Panc1 (cell line): ENCODE results near the gene RIC8B. TPM values are rescaled to one million over a fixed set of nuclear protein-coding genes. Genes with fewer than 3 reads are reported as not detected.

Experiments
- ATAC-seq: fragments of 200-7000 bp; cut with Tn5 transposase; 2 replicates; pipeline ENCODE4 v1.9.1; 2020; ENCODE audit warnings: mild to moderate bottlenecking, moderate library complexity
- BruUV-seq: library from RNA; stranded (reverse); fragments of 400-500 nt; replicated peaks from 2 replicates; lab custom pipeline; 2021; lab: Mats Ljungman, UMichigan
- CTCF ChIA-PET: fragments of 300-600 bp; sonication (Branson Sonifier 250); formaldehyde crosslinking; loops from one replicate; lab custom pipeline; 2022; ENCODE audit warnings: antibody characterized with exemption; lab: Charles Lee
- POLR2A ChIA-PET: fragments of 300-600 bp; sonication (Branson Sonifier 250); formaldehyde crosslinking; loops from one replicate; lab custom pipeline; 2022; ENCODE audit warnings: antibody characterized with exemption; lab: Charles Lee
- DNase-seq: peaks from one replicate; pipeline ENCODE4 v3.0.0-alpha.2; 2010; ENCODE audit warnings: low read depth, low spot score
- H3K27ac ChIP-seq: 2 replicates; pipeline ENCODE4 v1.5.1; 2011; ENCODE audit warnings: mild to moderate bottlenecking, low read length, inconsistent platforms
- H3K27me3 ChIP-seq: fragments of 200-500 bp; sonication (Bioruptor generic); 2 replicates; pipeline ENCODE4 v1.6.0; 2014; ENCODE audit warnings: low read length, inconsistent platforms; ENCODE audit not compliant: control insufficient read depth, insufficient read depth
- H3K36me3 ChIP-seq: fragments of 200-500 bp; sonication (Bioruptor generic); 2 replicates; pipeline ENCODE4 v1.5.1; 2014; ENCODE audit warnings: inconsistent platforms, mild to moderate bottlenecking, low read length, moderate library complexity; ENCODE audit not compliant: control insufficient read depth, insufficient read depth
- H3K4me1 ChIP-seq: 2 replicates; pipeline ENCODE4 v1.5.1; 2011; ENCODE audit warnings: inconsistent platforms, mild to moderate bottlenecking, low read length, moderate library complexity; ENCODE audit not compliant: control insufficient read depth, insufficient read depth
- H3K4me3 ChIP-seq, 2 experiments: 2 replicates each; pipeline ENCODE4 v1.5.1; 2011 to 2012; ENCODE audit warnings: low read depth in 2 of 2, low read length in 2 of 2, mild to moderate bottlenecking in 2 of 2, inconsistent platforms in 1 of 2, moderate library complexity in 1 of 2
- H3K9me3 ChIP-seq: fragments of 200-500 bp; sonication (Bioruptor generic); 2 replicates; pipeline ENCODE4 v1.5.1; 2014; ENCODE audit warnings: low read depth, mild to moderate bottlenecking, inconsistent platforms, low read length, moderate library complexity; ENCODE audit not compliant: control insufficient read depth, insufficient read depth
- CTCF ChIP-seq: fragments of 450-650 bp; IDR thresholded peaks from 2 replicates; pipeline ENCODE4 v1.5.1; 2017; ENCODE audit warnings: mild to moderate bottlenecking
- POLR2AphosphoS5 ChIP-seq: IDR thresholded peaks from 2 replicates; pipeline ENCODE4 v1.6.1; 2012; ENCODE audit warnings: mild to moderate bottlenecking, low read depth, low read length, moderate library complexity
- SIN3A ChIP-seq: IDR thresholded peaks from 2 replicates; pipeline ENCODE4 v1.6.1; 2012; ENCODE audit warnings: low read depth, mild to moderate bottlenecking, low read length, moderate library complexity, borderline replicate concordance; ENCODE audit not compliant: insufficient read depth
- TCF7L2 ChIP-seq: IDR thresholded peaks from 2 replicates; pipeline ENCODE4 v1.6.1; 2011; ENCODE audit warnings: mild to moderate bottlenecking, low read depth, low read length, inconsistent platforms
- in situ Hi-C: cut with HindIII; loops from 2 replicates; pipeline ENCODE4 v1.10.0; 2016; ENCODE audit warnings: low sequenced_read_pairs, low pct_unique_long_range_greater_than_20kb
- intact Hi-C: fragments of 100-400 bp; cut with micrococcal nuclease; formaldehyde crosslinking; loops from one replicate; pipeline ENCODE4 v1.10.0; 2022; ENCODE audit not compliant: unreplicated experiment
- total RNA-seq: library from RNA; stranded (reverse); gene quantifications from one replicate; pipeline ENCODE4 v1.2.1, GENCODE V29; 2021; ENCODE audit not compliant: unreplicated experiment
- TF ChIP-seq, protein P1 (sequence below), 2 experiments: IDR thresholded peaks; 2 replicates each; pipeline ENCODE4 v1.6.1; 2011 to 2012; ENCODE audit warnings: low read depth in 2 of 2, control low read depth in 1 of 2, low read length in 1 of 2, mild to moderate bottlenecking in 1 of 2, moderate library complexity in 1 of 2; ENCODE audit not compliant: insufficient read depth in 1 of 2

Gene RIC8B
- total RNA-seq, 1 experiment from 2014 or later = 16.1 TPM

DNA sequence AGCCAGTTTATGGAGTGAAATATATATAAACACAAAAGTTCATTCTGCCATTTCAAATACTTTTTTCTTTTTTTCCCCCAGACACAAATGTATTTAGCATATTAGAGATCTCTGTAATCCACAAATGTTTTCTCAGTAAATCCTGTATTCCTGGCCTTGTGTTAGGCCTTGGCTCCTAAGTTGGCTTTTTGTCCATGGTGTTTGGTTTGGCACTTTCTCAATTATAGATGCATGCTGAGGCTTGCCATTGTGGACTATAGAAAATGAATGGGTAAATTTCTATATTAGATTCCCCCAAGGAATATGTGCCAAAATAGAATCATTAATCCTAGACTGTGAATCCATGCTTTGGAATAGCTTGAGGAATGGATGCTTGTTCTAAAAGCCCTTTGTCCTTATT, 17.0 kb downstream of the RIC8B start:
- CTCF ChIA-PET = no interaction called here

DNA sequence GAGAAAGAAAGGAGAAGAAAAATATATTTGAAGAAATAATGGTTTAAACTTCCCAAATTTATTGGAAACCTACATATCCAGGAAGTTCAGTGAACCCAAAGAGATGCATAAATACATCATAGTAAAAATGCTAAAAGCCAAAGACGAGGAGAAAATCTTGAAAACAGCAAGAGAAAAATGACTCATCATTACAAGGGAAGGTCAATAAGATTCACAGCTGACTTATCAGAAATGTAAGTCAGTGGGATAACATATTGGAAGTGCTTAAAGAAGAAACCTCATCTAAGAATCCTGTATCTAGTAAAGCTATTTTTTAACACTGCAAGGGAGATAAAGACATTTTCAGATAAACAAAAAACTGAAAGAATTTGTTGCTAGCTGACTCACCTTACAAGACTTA, 19.9 kb downstream of the RIC8B start:
- POLR2A ChIA-PET = no interaction called here

More for the DNA sequence above, 17.0 kb downstream of the RIC8B start:
- in situ Hi-C loops = no loop called here
- Histone ChIP-seq H3K9me3 (no peaks in the 10 kb centered on the region), H3K27me3 (no peaks in the 10 kb centered on the region), H3K36me3 (peaks cover 3% of the 10 kb centered on the region; the same call in 1 of the 2 replicates), H3K4me3 (no peak overlapping the region), H3K4me1 (no peaks in the 10 kb centered on the region), H3K27ac (no peak overlapping the region)
- intact Hi-C loops = no loop called here
- POLR2A ChIA-PET = no interaction called here
- no peak for DNase-seq
- no TSS peak for BruUV-seq
- TF ChIP-seq CTCF = no peak
- no peak for TF ChIP-seq POLR2AphosphoS5
- TF ChIP-seq, protein P1, sequence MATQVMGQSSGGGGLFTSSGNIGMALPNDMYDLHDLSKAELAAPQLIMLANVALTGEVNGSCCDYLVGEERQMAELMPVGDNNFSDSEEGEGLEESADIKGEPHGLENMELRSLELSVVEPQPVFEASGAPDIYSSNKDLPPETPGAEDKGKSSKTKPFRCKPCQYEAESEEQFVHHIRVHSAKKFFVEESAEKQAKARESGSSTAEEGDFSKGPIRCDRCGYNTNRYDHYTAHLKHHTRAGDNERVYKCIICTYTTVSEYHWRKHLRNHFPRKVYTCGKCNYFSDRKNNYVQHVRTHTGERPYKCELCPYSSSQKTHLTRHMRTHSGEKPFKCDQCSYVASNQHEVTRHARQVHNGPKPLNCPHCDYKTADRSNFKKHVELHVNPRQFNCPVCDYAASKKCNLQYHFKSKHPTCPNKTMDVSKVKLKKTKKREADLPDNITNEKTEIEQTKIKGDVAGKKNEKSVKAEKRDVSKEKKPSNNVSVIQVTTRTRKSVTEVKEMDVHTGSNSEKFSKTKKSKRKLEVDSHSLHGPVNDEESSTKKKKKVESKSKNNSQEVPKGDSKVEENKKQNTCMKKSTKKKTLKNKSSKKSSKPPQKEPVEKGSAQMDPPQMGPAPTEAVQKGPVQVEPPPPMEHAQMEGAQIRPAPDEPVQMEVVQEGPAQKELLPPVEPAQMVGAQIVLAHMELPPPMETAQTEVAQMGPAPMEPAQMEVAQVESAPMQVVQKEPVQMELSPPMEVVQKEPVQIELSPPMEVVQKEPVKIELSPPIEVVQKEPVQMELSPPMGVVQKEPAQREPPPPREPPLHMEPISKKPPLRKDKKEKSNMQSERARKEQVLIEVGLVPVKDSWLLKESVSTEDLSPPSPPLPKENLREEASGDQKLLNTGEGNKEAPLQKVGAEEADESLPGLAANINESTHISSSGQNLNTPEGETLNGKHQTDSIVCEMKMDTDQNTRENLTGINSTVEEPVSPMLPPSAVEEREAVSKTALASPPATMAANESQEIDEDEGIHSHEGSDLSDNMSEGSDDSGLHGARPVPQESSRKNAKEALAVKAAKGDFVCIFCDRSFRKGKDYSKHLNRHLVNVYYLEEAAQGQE (IDR thresholded peaks at IDR 0.05; ENCODE audit: insufficient read depth in 1 of 2, low read depth in 2 of 2, low read length in 1 of 2) = no peak
- TF ChIP-seq SIN3A = no peak
- no peak for TF ChIP-seq TCF7L2
- ATAC-seq = no peak

More for the DNA sequence above, 19.9 kb downstream of the RIC8B start:
- Histone ChIP-seq H3K9me3 (no peaks in the 10 kb centered on the region), H3K27ac (no peak overlapping the region), H3K4me1 (no peaks in the 10 kb centered on the region), H3K27me3 (no peaks in the 10 kb centered on the region), H3K36me3 (peaks cover 3% of the 10 kb centered on the region; the same call in 1 of the 2 replicates), H3K4me3 (no peak overlapping the region)
- CTCF ChIA-PET = no interaction called here
- intact Hi-C loops = no loop called here
- in situ Hi-C loops = no loop called here
- TF ChIP-seq, protein P1 (IDR thresholded peaks at IDR 0.05; ENCODE audit: insufficient read depth in 1 of 2, low read depth in 2 of 2, low read length in 1 of 2) = no peak
- TF ChIP-seq TCF7L2 (no peak), CTCF (no peak), POLR2AphosphoS5 (no peak), SIN3A (no peak)
- BruUV-seq = no TSS peak
- ATAC-seq = no peak
- no peak for DNase-seq
